Hepatocyte (in vitro differentiated cells): ENCODE measurements around the gene DPYD. TPM values are rescaled to one million over a fixed set of nuclear protein-coding genes. Genes with fewer than 3 reads are reported as not detected.
A peak's percentile ranks its signal among the peaks of the same experiment; 100 is the strongest.

Experiments
- DNase-seq: peaks from one replicate; pipeline ENCODE4 v3.0.0-alpha.2; 2016; ENCODE audit warnings: low spot score
- H2AFZ ChIP-seq: fragments of 200-600 bp; sonication (generic); 2 replicates; pipeline ENCODE4 v1.6.0; 2016; ENCODE audit warnings: antibody characterized with exemption, mild to moderate bottlenecking
- H3K27ac ChIP-seq: fragments of 200-600 bp; sonication (generic); 2 replicates; pipeline ENCODE4 v1.5.1; 2016; ENCODE audit warnings: mild to moderate bottlenecking
- H3K27me3 ChIP-seq: fragments of 200-600 bp; sonication (generic); 2 replicates; pipeline ENCODE4 v1.6.1; 2016
- H3K36me3 ChIP-seq: fragments of 200-600 bp; sonication (generic); replicated peaks from 2 replicates; pipeline ENCODE4 v1.5.1; 2016; ENCODE audit warnings: low read depth; ENCODE audit not compliant: insufficient read depth
- H3K4me1 ChIP-seq: fragments of 200-600 bp; sonication (generic); 2 replicates; pipeline ENCODE4 v1.5.1; 2016; ENCODE audit warnings: mild to moderate bottlenecking, moderate library complexity; ENCODE audit not compliant: insufficient read depth
- H3K4me2 ChIP-seq: fragments of 200-600 bp; sonication (generic); 2 replicates; pipeline ENCODE4 v1.6.0; 2016
- H3K4me3 ChIP-seq: fragments of 200-600 bp; sonication (generic); 2 replicates; pipeline ENCODE4 v1.5.1; 2016; ENCODE audit warnings: mild to moderate bottlenecking
- H3K79me2 ChIP-seq: fragments of 200-600 bp; sonication (generic); 2 replicates; pipeline ENCODE4 v1.6.0; 2017; ENCODE audit warnings: mild to moderate bottlenecking
- H3K9me2 ChIP-seq: fragments of 200-600 bp; sonication (generic); replicated peaks from 2 replicates; pipeline ENCODE4 v1.6.0; 2017; ENCODE audit warnings: mild to moderate bottlenecking; ENCODE audit not compliant: insufficient read depth
- H3K9me3 ChIP-seq: fragments of 200-600 bp; sonication (generic); 2 replicates; pipeline ENCODE4 v1.5.1; 2016; ENCODE audit warnings: low read depth, mild to moderate bottlenecking
- H4K20me1 ChIP-seq: fragments of 200-600 bp; sonication (generic); 2 replicates; pipeline ENCODE4 v1.6.0; 2016; ENCODE audit warnings: mild to moderate bottlenecking; ENCODE audit not compliant: insufficient read depth, poor library complexity, severe bottlenecking
- CTCF ChIP-seq: fragments of 200-600 bp; sonication (generic); IDR thresholded peaks from 2 replicates; pipeline ENCODE4 v1.5.1; 2016; ENCODE audit warnings: antibody characterized with exemption, mild to moderate bottlenecking; ENCODE audit not compliant: poor library complexity
- EZH2 ChIP-seq: fragments of 200-600 bp; sonication (generic); IDR thresholded peaks from 2 replicates; pipeline ENCODE4 v1.6.1; 2016; ENCODE audit warnings: antibody characterized with exemption, mild to moderate bottlenecking, borderline replicate concordance
- EZH2phosphoT487 ChIP-seq: fragments of 200-600 bp; sonication (generic); IDR thresholded peaks from one replicate; pipeline ENCODE4 v1.6.1; 2018; ENCODE audit warnings: antibody characterized with exemption, mild to moderate bottlenecking, low read depth, moderate library complexity; ENCODE audit not compliant: unreplicated experiment, severe bottlenecking
- WGBS: methylation state at CpG from one replicate; pipeline ENCODE4 v1.1.6; 2016; ENCODE audit warnings: low lambda C conversion rate; ENCODE audit errors: missing lambda C conversion rate; 5-methylcytosine and 5-hydroxymethylcytosine counted together
- polyA plus RNA-seq: library from polyadenylated mRNA; unstranded; fragments of >200 nt; fragmentation: Nextera tagmentation; extraction: Ambion mirVana; gene quantifications from 2 replicates; pipeline ENCODE4 v1.2.1, GENCODE V29; 2016
- total RNA-seq: library from RNA; depleted of rRNA; stranded (reverse); fragments of >200 nt; gene quantifications from 2 replicates; pipeline ENCODE4 v1.2.3, GENCODE V29; 2014

DPYD gene
- total and polyA plus RNA-seq, 2 experiments from 2014 or later = 7.5 to 21.8 TPM

DNA sequence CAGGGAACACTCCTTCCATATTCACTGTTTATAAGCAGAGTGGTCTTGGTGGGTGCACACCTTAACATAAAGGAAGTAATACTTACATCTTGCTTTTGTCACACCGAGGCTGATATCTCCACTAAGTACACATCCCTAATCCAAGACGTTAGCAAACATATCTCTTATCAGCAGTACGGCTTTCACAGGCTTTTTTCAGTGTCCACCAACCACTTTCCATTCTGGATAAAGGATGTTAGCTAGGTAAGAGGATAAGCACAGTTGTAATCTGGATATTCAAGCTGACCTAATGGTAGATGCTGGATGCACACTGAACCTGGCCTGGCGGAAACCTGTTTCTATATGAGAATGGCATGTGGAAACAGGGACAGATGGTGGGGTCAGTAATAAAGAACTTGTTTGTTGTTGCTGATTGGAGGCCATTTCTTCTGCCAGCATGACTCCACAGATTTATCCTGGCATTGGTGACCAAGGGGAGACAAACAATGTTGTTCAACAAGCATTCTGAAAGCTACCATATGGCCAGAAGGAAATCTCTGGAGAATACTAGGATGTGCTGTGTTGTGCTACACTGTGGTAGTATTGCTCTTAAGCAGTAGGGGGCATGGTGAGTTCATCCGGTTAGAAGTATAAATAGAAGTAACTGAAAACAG lies 782.8 kb downstream of the DPYD start:
- Histone ChIP-seq H3K27me3 (no peaks in the 10 kb centered on the region), H3K9me3 (no peaks in the 10 kb centered on the region), H3K4me1 (no peaks in the 10 kb centered on the region), H3K36me3 (no peaks in the 10 kb centered on the region), H3K4me3 (no peak overlapping the region), H2AFZ (no peak overlapping the region), H3K27ac (no peak overlapping the region), H3K9me2 (no peaks in the 10 kb centered on the region), H3K79me2 (no peaks in the 10 kb centered on the region), H4K20me1 (no peaks in the 10 kb centered on the region), H3K4me2 (no peak overlapping the region)
- WGBS = 34% methylated on average over 5 of the region's 5 CpGs
- TF ChIP-seq EZH2 (no peak), EZH2phosphoT487 (peak; percentile 94), CTCF (peak; percentile 60)
- peak; percentile 70 for DNase-seq

DNA sequence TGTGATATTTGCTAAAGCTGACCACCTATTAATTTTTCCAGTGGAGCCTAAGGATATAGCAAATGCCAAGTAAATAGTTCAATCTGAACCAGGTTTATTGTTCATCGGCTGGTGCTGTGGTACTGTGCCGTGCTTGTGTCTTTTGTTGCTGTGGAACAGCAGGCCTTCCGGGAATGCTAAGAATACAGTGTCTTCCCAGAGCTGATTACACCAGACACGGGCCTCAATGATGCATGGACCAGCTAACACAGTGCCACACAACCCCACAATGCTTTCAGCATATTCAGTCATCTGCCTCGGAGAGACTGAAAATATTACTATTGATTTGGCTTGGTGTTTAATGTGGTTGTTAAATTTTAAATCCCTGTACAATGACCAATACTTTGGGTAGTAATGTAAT lies 783.8 kb downstream of the DPYD start:
- DNase-seq = no peak
- 86% methylated on average over 5 of the region's 5 CpGs for WGBS
- TF ChIP-seq CTCF (no peak), EZH2 (no peak), EZH2phosphoT487 (no peak)
- no peaks in the 10 kb centered on the region for H4K20me1 ChIP-seq
- H3K4me2 ChIP-seq = no peak overlapping the region
- no peaks in the 10 kb centered on the region for H3K79me2 ChIP-seq
- no peaks in the 10 kb centered on the region for H3K27me3 ChIP-seq
- no peaks in the 10 kb centered on the region for H3K9me3 ChIP-seq
- no peak overlapping the region for H2AFZ ChIP-seq
- no peak overlapping the region for H3K4me3 ChIP-seq
- no peaks in the 10 kb centered on the region for H3K4me1 ChIP-seq
- no peaks in the 10 kb centered on the region for H3K36me3 ChIP-seq
- H3K9me2 ChIP-seq = no peaks in the 10 kb centered on the region
- no peak overlapping the region for H3K27ac ChIP-seq

DNA sequence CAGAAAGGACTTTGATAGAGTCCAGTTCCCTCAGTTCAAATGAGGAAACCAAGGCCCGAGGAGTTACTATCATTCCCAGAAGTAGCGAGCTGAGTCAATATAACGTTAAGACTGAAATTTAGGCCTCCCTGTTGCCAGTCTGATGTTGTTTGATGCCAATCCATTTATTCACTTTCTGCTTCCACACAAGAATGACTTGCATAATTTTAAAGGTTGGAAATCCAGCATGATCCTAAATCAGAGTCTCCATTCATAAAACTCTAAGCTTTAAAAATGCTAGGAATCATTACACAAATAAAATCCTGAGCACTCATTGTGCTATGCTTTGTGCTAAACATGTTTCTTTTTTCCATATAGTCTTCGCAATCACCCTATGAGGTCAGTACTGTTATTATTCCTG lies 784.9 kb downstream of the DPYD start:
- TF ChIP-seq CTCF = no peak
- TF ChIP-seq EZH2phosphoT487 = no peak
- no peak for TF ChIP-seq EZH2
- Histone ChIP-seq H3K36me3 (no peaks in the 10 kb centered on the region), H3K4me2 (no peak overlapping the region), H3K9me2 (no peaks in the 10 kb centered on the region), H3K27me3 (no peaks in the 10 kb centered on the region), H3K4me1 (no peaks in the 10 kb centered on the region), H3K9me3 (no peaks in the 10 kb centered on the region), H3K79me2 (no peaks in the 10 kb centered on the region), H2AFZ (no peak overlapping the region), H3K4me3 (no peak overlapping the region), H4K20me1 (no peaks in the 10 kb centered on the region), H3K27ac (no peak overlapping the region)
- WGBS = 92% methylated on average over 4 of the region's 4 CpGs
- no peak for DNase-seq
